H1 (cell line): Measurements from ENCODE around the gene NIPAL1. TPM values are rescaled to one million over a fixed set of nuclear protein-coding genes. Genes with fewer than 3 reads are reported as not detected.

Experiments
- CTCF ChIA-PET: fragments of 300-600 bp; sonication (Branson Sonifier 250); formaldehyde crosslinking; loops from one replicate; lab custom pipeline; 2021; ENCODE audit not compliant: partially characterized antibody; lab: Charles Lee
- POLR2A ChIA-PET: fragments of 300-600 bp; sonication (Branson Sonifier 250); formaldehyde crosslinking; loops from one replicate; lab custom pipeline; 2021; ENCODE audit warnings: inconsistent platforms; ENCODE audit not compliant: partially characterized antibody; lab: Charles Lee
- DNase-seq, 2 experiments: peaks; one replicate each; pipeline versions ENCODE4 v3.0.0 to v3.0.0-alpha.2; 2010 to 2022; ENCODE audit warnings: low spot score in 2 of 2, low read depth in 1 of 2, mixed read lengths in 1 of 2
- FAIRE-seq: peaks from 2 replicates; lab custom pipeline; 2011; peaks lifted over from hg19 to GRCh38; lab: Jason Lieb, UNC
- H2AFZ ChIP-seq: 2 replicates; pipeline ENCODE4 v1.8.1; 2012; ENCODE audit warnings: low read length, inconsistent platforms
- H2AK5ac ChIP-seq: 2 replicates; pipeline ENCODE4 v1.6.1; 2013; ENCODE audit warnings: low read depth, low read length
- H2BK120ac ChIP-seq: replicated peaks from 2 replicates; pipeline ENCODE3; 2013; ENCODE audit warnings: low read depth, low read length, inconsistent platforms
- H2BK12ac ChIP-seq: 2 replicates; pipeline ENCODE4 v1.6.1; 2013; ENCODE audit warnings: low read depth, low read length
- H2BK15ac ChIP-seq: 2 replicates; pipeline ENCODE4 v1.6.1; 2013; ENCODE audit warnings: low read length
- H2BK20ac ChIP-seq: 2 replicates; pipeline ENCODE4 v1.6.1; 2013; ENCODE audit warnings: low read length
- H2BK5ac ChIP-seq: 2 replicates; pipeline ENCODE4 v1.6.1; 2013; ENCODE audit warnings: low read depth, low read length
- H3K14ac ChIP-seq: 2 replicates; pipeline ENCODE4 v1.6.1; 2013; ENCODE audit warnings: inconsistent platforms; ENCODE audit not compliant: insufficient read length
- H3K18ac ChIP-seq: 2 replicates; pipeline ENCODE4 v1.6.1; 2013; ENCODE audit warnings: low read length; ENCODE audit errors: extremely low read depth
- H3K23ac ChIP-seq: 2 replicates; pipeline ENCODE4 v1.6.1; 2013; ENCODE audit warnings: inconsistent platforms; ENCODE audit not compliant: insufficient read length
- H3K23me2 ChIP-seq: 2 replicates; pipeline ENCODE4 v1.6.1; 2013; ENCODE audit warnings: low read depth, low read length
- H3K27ac ChIP-seq: 2 replicates; pipeline ENCODE4 v1.6.1; 2011; ENCODE audit warnings: low read depth, low read length, inconsistent platforms
- H3K27me3 ChIP-seq, 4 experiments: replicated peaks in 1 of 4; 1 replicate in 1 of 4; 2 replicates in 3 of 4; pipeline versions ENCODE4 v1.6.1 to v1.8.1; 2011 to 2013; ENCODE audit warnings: low read length in 3 of 4, mild to moderate bottlenecking in 3 of 4, inconsistent platforms in 2 of 4, mixed read lengths in 2 of 4, moderate library complexity in 1 of 4; ENCODE audit not compliant: control insufficient read depth in 3 of 4, insufficient read depth in 3 of 4; ENCODE audit errors: extremely low read depth in 1 of 4
- H3K36me3 ChIP-seq, 4 experiments: 2 replicates each; pipeline versions ENCODE4 v1.6.1 to v1.8.1; 2011 to 2013; ENCODE audit warnings: mild to moderate bottlenecking in 4 of 4, low read length in 3 of 4, moderate library complexity in 2 of 4, control low read depth in 1 of 4, inconsistent platforms in 1 of 4; ENCODE audit not compliant: insufficient read depth in 4 of 4, control insufficient read depth in 2 of 4
- H3K4ac ChIP-seq: replicated peaks from 2 replicates; pipeline ENCODE3; 2013; ENCODE audit warnings: low read length, low read depth, mixed read lengths, inconsistent platforms; ENCODE audit not compliant: insufficient read length
- H3K4me1 ChIP-seq, 4 experiments: replicated peaks in 1 of 4; 1 replicate in 1 of 4; 2 replicates in 3 of 4; pipeline versions ENCODE4 v1.6.1 to v1.8.1; 2011 to 2013; ENCODE audit warnings: low read length in 3 of 4, inconsistent platforms in 2 of 4, mixed read lengths in 1 of 4; ENCODE audit not compliant: insufficient read depth in 4 of 4, control insufficient read depth in 3 of 4
- H3K4me2 ChIP-seq, 2 experiments: 2 replicates each; pipeline versions ENCODE4 v1.6.1 to v1.8.1; 2011 to 2013; ENCODE audit warnings: low read depth in 2 of 2, low read length in 2 of 2, control low read depth in 1 of 2, inconsistent platforms in 1 of 2, mild to moderate bottlenecking in 1 of 2; ENCODE audit not compliant: insufficient read depth in 1 of 2
- H3K4me3 ChIP-seq, 4 experiments: fragments of 200-600, 300-600 bp in 1 of 4; sonication (generic), shearing (Covaris generic), sonication (Bioruptor Twin) in 1 of 4; 2 replicates each; pipeline versions ENCODE4 v1.5.1 to v1.8.1; 2011 to 2016; ENCODE audit warnings: low read length in 4 of 4, low read depth in 3 of 4, control low read depth in 2 of 4, inconsistent platforms in 2 of 4, mild to moderate bottlenecking in 2 of 4, mixed read lengths in 1 of 4, moderate library complexity in 1 of 4; ENCODE audit not compliant: insufficient read depth in 2 of 4; ENCODE audit errors: extremely low read depth in 1 of 4
- H3K56ac ChIP-seq: replicated peaks from 2 replicates; pipeline ENCODE3; 2013; ENCODE audit warnings: low read depth, mild to moderate bottlenecking, mixed read lengths, low read length, inconsistent platforms; ENCODE audit not compliant: insufficient read length
- H3K79me1 ChIP-seq: 2 replicates; pipeline ENCODE4 v1.6.1; 2013; ENCODE audit warnings: low read depth, low read length, control low read depth
- H3K79me2 ChIP-seq, 2 experiments: 2 replicates each; pipeline versions ENCODE4 v1.6.1 to v1.8.1; 2012 to 2013; ENCODE audit warnings: low read length in 2 of 2, mild to moderate bottlenecking in 2 of 2, inconsistent platforms in 1 of 2; ENCODE audit not compliant: insufficient read depth in 2 of 2, control insufficient read depth in 1 of 2
- H3K9ac ChIP-seq, 4 experiments: replicated peaks in 1 of 4; 1 replicate in 1 of 4; 2 replicates in 3 of 4; pipeline versions ENCODE4 v1.6.1 to v1.8.1; 2011 to 2013; ENCODE audit warnings: low read depth in 3 of 4, low read length in 3 of 4, control low read depth in 2 of 4, mild to moderate bottlenecking in 2 of 4, moderate library complexity in 2 of 4, inconsistent platforms in 1 of 4; ENCODE audit errors: extremely low read depth in 1 of 4
- H3K9me3 ChIP-seq, 2 experiments: 2 replicates each; pipeline versions ENCODE4 v1.6.1 to v1.8.1; 2012 to 2013; ENCODE audit warnings: mild to moderate bottlenecking in 2 of 2, moderate library complexity in 2 of 2, control low read depth in 1 of 2, inconsistent platforms in 1 of 2, low read depth in 1 of 2, low read length in 1 of 2, mixed read lengths in 1 of 2; ENCODE audit not compliant: insufficient read depth in 2 of 2
- H4K20me1 ChIP-seq, 2 experiments: replicated peaks in 1 of 2; 2 replicates each; pipeline versions ENCODE3 to v1.8.1; 2011 to 2013; ENCODE audit warnings: inconsistent platforms in 2 of 2, low read length in 2 of 2, mild to moderate bottlenecking in 1 of 2; ENCODE audit not compliant: insufficient read depth in 2 of 2, control insufficient read depth in 1 of 2
- H4K5ac ChIP-seq: 2 replicates; pipeline ENCODE4 v1.6.1; 2013; ENCODE audit warnings: low read length, low read depth, mixed read lengths, inconsistent platforms; ENCODE audit not compliant: insufficient read length
- H4K8ac ChIP-seq: 2 replicates; pipeline ENCODE4 v1.8.0; 2013; ENCODE audit warnings: mild to moderate bottlenecking, moderate library complexity, low read length, inconsistent platforms; ENCODE audit not compliant: insufficient read depth; ENCODE audit errors: extremely low read depth
- H4K91ac ChIP-seq: replicated peaks from 2 replicates; pipeline ENCODE3; 2013; ENCODE audit warnings: low read length, mixed read lengths, inconsistent platforms; ENCODE audit not compliant: insufficient read length
- CREB1 ChIP-seq: IDR thresholded peaks from 2 replicates; pipeline ENCODE4 v1.6.1; 2012; ENCODE audit warnings: inconsistent platforms
- HDAC6 ChIP-seq: IDR thresholded peaks from one replicate; pipeline ENCODE4 v1.7.1; 2012; ENCODE audit warnings: low read depth, mild to moderate bottlenecking, inconsistent platforms, low read length, moderate library complexity
- SP4 ChIP-seq: IDR thresholded peaks from 2 replicates; pipeline ENCODE4 v1.6.1; 2012; ENCODE audit warnings: low read length, inconsistent platforms
- YY1 ChIP-seq: IDR thresholded peaks from 2 replicates; pipeline ENCODE4 v1.6.1; 2011; ENCODE audit warnings: low read depth, mild to moderate bottlenecking, low read length
- WGBS, 2 experiments: shearing (Covaris generic) in 1 of 2; methylation state at CpG; one replicate each; pipeline versions ENCODE4 v1.1.6 to v1.1.7; 2013 to 2015; ENCODE audit warnings: low lambda C conversion rate in 2 of 2, mixed read lengths in 2 of 2, inconsistent platforms in 1 of 2, low coverage in 1 of 2, missing lambda C conversion rate in 1 of 2; ENCODE audit not compliant: insufficient replicate concordance in 2 of 2, insufficient coverage in 1 of 2, insufficient read length in 1 of 2; ENCODE audit errors: extremely low coverage in 1 of 2, missing lambda C conversion rate in 1 of 2; 5-methylcytosine and 5-hydroxymethylcytosine counted together
- polyA plus RNA-seq, 7 experiments: library from polyadenylated mRNA; depleted of rRNA in 3 of 7; stranded (reverse) in 5 of 7; unstranded in 2 of 7; fragments of >200 nt in 5 of 7; fragments of 200-250 nt in 2 of 7; gene quantifications; 1 replicate in 5 of 7; 2 replicates in 1 of 7; 4 replicates in 1 of 7; pipeline versions ENCODE4 v1.2.1 to v1.2.3, GENCODE V29; 2011 to 2013; ENCODE audit warnings: missing spikeins in 2 of 7, mixed read lengths in 2 of 7
- total RNA-seq: library from RNA; stranded (reverse); fragmentation: NEBNext Ultra II Directional; extraction: Animal tissue kit (Norgen Biotek cat#: 25700); gene quantifications from 2 replicates; pipeline ENCODE4 v1.2.1, GENCODE V29; 2021
- TF ChIP-seq, protein P1 (sequence below), 3 experiments: IDR thresholded peaks; 1 replicate in 2 of 3; 2 replicates in 1 of 3; pipeline versions ENCODE4 v1.5.1 to v1.6.1; 2011; ENCODE audit warnings: low read length in 3 of 3, mild to moderate bottlenecking in 3 of 3, inconsistent platforms in 2 of 3, low read depth in 1 of 3, moderate library complexity in 1 of 3; ENCODE audit not compliant: insufficient read depth in 1 of 3; ENCODE audit errors: control extremely low read depth in 1 of 3
- TF ChIP-seq, protein P2 (sequence below): IDR thresholded peaks from 2 replicates; pipeline ENCODE4 v1.6.1; 2011; ENCODE audit warnings: low read depth, mild to moderate bottlenecking, low read length; ENCODE audit not compliant: insufficient read depth

The NIPAL1 gene
- total and polyA plus RNA-seq, 2 of the 8 experiments (the other 6 are each of a cell fraction or from before 2014, with no cell fraction given): 1.4 to 4.9 TPM

DNA sequence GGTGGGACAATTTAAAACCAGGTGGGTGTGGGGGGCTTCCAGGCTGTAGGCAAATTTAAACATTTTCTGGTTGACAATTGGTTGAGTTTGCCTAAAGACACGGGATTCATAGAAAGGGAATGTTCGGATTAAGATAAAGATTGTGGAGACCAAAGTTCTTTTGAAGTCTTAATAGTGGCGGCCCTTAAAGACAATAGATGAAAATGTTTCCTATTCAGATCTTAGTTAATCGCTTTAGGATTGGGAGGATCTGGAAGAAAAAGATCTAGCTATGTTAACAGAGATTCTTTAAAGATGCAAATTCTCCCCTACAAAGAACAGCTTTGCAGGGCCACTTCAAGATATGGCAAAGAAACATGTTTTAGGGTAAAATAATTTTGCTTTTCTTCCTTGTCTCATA, 4.8 kb upstream of the NIPAL1 start:
- Histone ChIP-seq H3K9me3 (peaks cover 23 to 34% of the 10 kb centered on the region in 2 experiments), H4K8ac (no peak overlapping the region), H3K27ac (no peak overlapping the region), H2BK12ac (no peak overlapping the region), H4K20me1 (no peaks in the 10 kb centered on the region), H3K4me3 (no peak overlapping the region), H3K4ac (no peak overlapping the region), H3K79me1 (no peaks in the 10 kb centered on the region), H4K5ac (no peak overlapping the region), H3K4me1 (no peaks in the 10 kb centered on the region; a peak in 1 of 7 replicates), H2AK5ac (no peak overlapping the region), H2BK5ac (no peak overlapping the region), H3K36me3 (peaks cover 0 to 20% (median 2%) of the 10 kb centered on the region in 4 experiments; a peak in 1 of 8 replicates), H2BK15ac (no peak overlapping the region), H3K14ac (no peak overlapping the region), H3K79me2 (no peaks in the 10 kb centered on the region), H3K4me2 (no peak overlapping the region), H3K18ac (no peak overlapping the region), H2BK20ac (no peak overlapping the region), H3K9ac (no peak overlapping the region), H3K23ac (no peak overlapping the region), H2AFZ (no peak overlapping the region), H3K27me3 (no peaks in the 10 kb centered on the region), H3K56ac (no peak overlapping the region), H3K23me2 (no peaks in the 10 kb centered on the region; the same call in 1 of the 2 replicates), H2BK120ac (no peak overlapping the region), H4K91ac (no peak overlapping the region)
- no peak for TF ChIP-seq CREB1
- no peak for TF ChIP-seq YY1
- no peak for TF ChIP-seq SP4
- TF ChIP-seq, protein P1, sequence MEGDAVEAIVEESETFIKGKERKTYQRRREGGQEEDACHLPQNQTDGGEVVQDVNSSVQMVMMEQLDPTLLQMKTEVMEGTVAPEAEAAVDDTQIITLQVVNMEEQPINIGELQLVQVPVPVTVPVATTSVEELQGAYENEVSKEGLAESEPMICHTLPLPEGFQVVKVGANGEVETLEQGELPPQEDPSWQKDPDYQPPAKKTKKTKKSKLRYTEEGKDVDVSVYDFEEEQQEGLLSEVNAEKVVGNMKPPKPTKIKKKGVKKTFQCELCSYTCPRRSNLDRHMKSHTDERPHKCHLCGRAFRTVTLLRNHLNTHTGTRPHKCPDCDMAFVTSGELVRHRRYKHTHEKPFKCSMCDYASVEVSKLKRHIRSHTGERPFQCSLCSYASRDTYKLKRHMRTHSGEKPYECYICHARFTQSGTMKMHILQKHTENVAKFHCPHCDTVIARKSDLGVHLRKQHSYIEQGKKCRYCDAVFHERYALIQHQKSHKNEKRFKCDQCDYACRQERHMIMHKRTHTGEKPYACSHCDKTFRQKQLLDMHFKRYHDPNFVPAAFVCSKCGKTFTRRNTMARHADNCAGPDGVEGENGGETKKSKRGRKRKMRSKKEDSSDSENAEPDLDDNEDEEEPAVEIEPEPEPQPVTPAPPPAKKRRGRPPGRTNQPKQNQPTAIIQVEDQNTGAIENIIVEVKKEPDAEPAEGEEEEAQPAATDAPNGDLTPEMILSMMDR (IDR thresholded peaks at IDR 0.05; ENCODE audit: control extremely low read depth in 1 of 3, insufficient read depth in 1 of 3, low read depth in 1 of 3, low read length in 3 of 3): no peak
- TF ChIP-seq, protein P2, sequence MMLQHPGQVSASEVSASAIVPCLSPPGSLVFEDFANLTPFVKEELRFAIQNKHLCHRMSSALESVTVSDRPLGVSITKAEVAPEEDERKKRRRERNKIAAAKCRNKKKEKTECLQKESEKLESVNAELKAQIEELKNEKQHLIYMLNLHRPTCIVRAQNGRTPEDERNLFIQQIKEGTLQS: no peak
- TF ChIP-seq HDAC6: no peak
- CTCF ChIA-PET: interaction anchor here (1.1 kb wide), 1 partner anchor 129 kb away, joined by 4 read pairs; no protein-coding TSS in a partner anchor
- FAIRE-seq (no peak), DNase-seq (no peak)
- POLR2A ChIA-PET: interaction anchor here (1.4 kb wide), 1 partner anchor 17 kb away, joined by 3 read pairs; no protein-coding TSS in a partner anchor
- WGBS, 2 experiments: 90% methylated on average over 4 of the region's 4 CpGs; no CpG with 5 or more reads in 1 of the 2 experiments
